Liver (tissue), 9 donors: ENCODE results near the gene ADGRV1. TPM values are rescaled to one million over a fixed set of nuclear protein-coding genes. Genes with fewer than 3 reads are reported as not detected.

Source experiments
- DNase-seq: peaks from one replicate; pipeline ENCODE4 v3.0.0-alpha.2; 2017; ENCODE audit warnings: low spot score
- H3K27ac ChIP-seq, 2 donors: one replicate each; pipeline ENCODE4 v1.7.0; 2013; ENCODE audit warnings: inconsistent platforms in 2 of 2, low read length in 2 of 2, control low read depth in 1 of 2, low read depth in 1 of 2, mild to moderate bottlenecking in 1 of 2
- H3K27me3 ChIP-seq, 4 donors: one replicate each; pipeline versions ENCODE4 v1.6.1 to v1.7.0; 2013; ENCODE audit warnings: low read length in 3 of 4, inconsistent platforms in 1 of 4, mild to moderate bottlenecking in 1 of 4, moderate library complexity in 1 of 4; ENCODE audit not compliant: control insufficient read depth in 4 of 4, insufficient read depth in 4 of 4
- H3K36me3 ChIP-seq, 4 donors: one replicate each; pipeline versions ENCODE4 v1.6.1 to v1.7.0; 2013; ENCODE audit warnings: low read length in 3 of 4, mild to moderate bottlenecking in 3 of 4, low read depth in 1 of 4, moderate library complexity in 1 of 4; ENCODE audit not compliant: control insufficient read depth in 4 of 4, insufficient read depth in 3 of 4
- H3K4me1 ChIP-seq, 4 donors: one replicate each; pipeline versions ENCODE4 v1.6.1 to v1.7.0; 2013; ENCODE audit warnings: low read length in 3 of 4, mild to moderate bottlenecking in 3 of 4, moderate library complexity in 1 of 4; ENCODE audit not compliant: control insufficient read depth in 4 of 4, insufficient read depth in 4 of 4
- H3K4me3 ChIP-seq, 3 donors: one replicate each; pipeline versions ENCODE4 v1.6.1 to v1.7.0; 2013; ENCODE audit warnings: low read length in 3 of 3, control low read depth in 1 of 3, low read depth in 1 of 3, mild to moderate bottlenecking in 1 of 3
- H3K9ac ChIP-seq, 2 donors: one replicate each; pipeline ENCODE4 v1.7.0; 2013; ENCODE audit warnings: low read length in 2 of 2, mild to moderate bottlenecking in 2 of 2, moderate library complexity in 2 of 2, control low read depth in 1 of 2, low read depth in 1 of 2
- H3K9me3 ChIP-seq, 4 donors: one replicate each; pipeline versions ENCODE4 v1.6.1 to v1.7.0; 2013; ENCODE audit warnings: low read length in 3 of 4; ENCODE audit not compliant: control insufficient read depth in 4 of 4
- ATF3 ChIP-seq: IDR thresholded peaks from 2 replicates; pipeline ENCODE4 v1.6.1; 2016; ENCODE audit warnings: antibody characterized with exemption
- EGR1 ChIP-seq, 2 donors: IDR thresholded peaks; 2 replicates each; pipeline ENCODE4 v1.6.1; 2016 to 2018; ENCODE audit warnings: antibody characterized with exemption in 2 of 2, low read depth in 2 of 2
- FOXA1 ChIP-seq: IDR thresholded peaks from 2 replicates; pipeline ENCODE4 v1.6.1; 2016; ENCODE audit warnings: antibody characterized with exemption
- FOXA2 ChIP-seq: IDR thresholded peaks from 2 replicates; pipeline ENCODE4 v1.6.1; 2016; ENCODE audit warnings: antibody characterized with exemption
- GABPA ChIP-seq, 2 donors: IDR thresholded peaks in 1 of 2; conservative IDR thresholded peaks in 1 of 2; 2 replicates each; pipeline ENCODE4 v1.6.1; 2016; ENCODE audit warnings: antibody characterized with exemption in 2 of 2, mild to moderate bottlenecking in 1 of 2, moderate library complexity in 1 of 2
- HNF4A ChIP-seq, 2 donors: conservative IDR thresholded peaks; 2 replicates each; pipeline ENCODE4 v1.6.1; 2016; ENCODE audit warnings: antibody characterized with exemption in 2 of 2, mild to moderate bottlenecking in 2 of 2
- HNF4G ChIP-seq: IDR thresholded peaks from 2 replicates; pipeline ENCODE4 v1.6.1; 2016; ENCODE audit warnings: antibody characterized with exemption
- JUND ChIP-seq, 2 donors: IDR thresholded peaks; 2 replicates each; pipeline ENCODE4 v1.6.1; 2016; ENCODE audit warnings: antibody characterized with exemption in 2 of 2
- NR2F2 ChIP-seq: IDR thresholded peaks from 2 replicates; pipeline ENCODE4 v1.6.1; 2016; ENCODE audit warnings: antibody characterized with exemption
- RAD21 ChIP-seq, 2 donors: IDR thresholded peaks; 2 replicates each; pipeline ENCODE4 v1.6.1; 2016; ENCODE audit warnings: antibody characterized with exemption in 2 of 2, mild to moderate bottlenecking in 2 of 2
- RXRA ChIP-seq, 2 donors: IDR thresholded peaks; 2 replicates each; pipeline ENCODE4 v1.6.1; 2017 to 2018; ENCODE audit warnings: antibody characterized with exemption in 2 of 2, mild to moderate bottlenecking in 1 of 2
- SP1 ChIP-seq: IDR thresholded peaks from 2 replicates; pipeline ENCODE4 v1.6.1; 2018; ENCODE audit warnings: antibody characterized with exemption, mild to moderate bottlenecking
- TAF1 ChIP-seq: conservative IDR thresholded peaks from 2 replicates; pipeline ENCODE4 v1.6.1; 2016; ENCODE audit warnings: antibody characterized with exemption, mild to moderate bottlenecking
- YY1 ChIP-seq: IDR thresholded peaks from 2 replicates; pipeline ENCODE4 v1.6.1; 2016; ENCODE audit warnings: antibody characterized with exemption, mild to moderate bottlenecking
- WGBS: extraction: QIAGEN DNeasy Blood & Tissue Kit; methylation state at CpG from one replicate; pipeline ENCODE4 v1.1.7; 2013; 5-methylcytosine and 5-hydroxymethylcytosine counted together
- polyA plus RNA-seq, 2 donors: library from polyadenylated mRNA; stranded (reverse) in 1 of 2; unstranded in 1 of 2; fragments of 200-250 nt in 1 of 2; fragments of >200 nt in 1 of 2; fragmentation: Nextera tagmentation in 1 of 2; extraction: Ambion mirVana in 1 of 2; gene quantifications; one replicate each; pipeline versions ENCODE4 v1.2.1 to v1.2.3, GENCODE V29; 2013 to 2015
- total RNA-seq, 2 donors: library from RNA; depleted of rRNA; stranded (reverse); fragments of >200 nt; gene quantifications; one replicate each; pipeline ENCODE4 v1.2.3, GENCODE V29; 2014
- TF ChIP-seq, protein P1 (sequence below): IDR thresholded peaks from 2 replicates; pipeline ENCODE4 v1.6.1; 2016; ENCODE audit warnings: antibody characterized with exemption
- TF ChIP-seq, protein P2 (sequence below): IDR thresholded peaks from 2 replicates; pipeline ENCODE4 v1.6.1; 2016; ENCODE audit warnings: antibody characterized with exemption, mild to moderate bottlenecking
- TF ChIP-seq, protein P3 (sequence below): fragments of 150-350 bp; IDR thresholded peaks from 2 replicates; pipeline ENCODE4 v1.5.1; 2017; ENCODE audit warnings: improper control_type of control experiment, low read depth, low read length; ENCODE audit not compliant: missing input control
- TF ChIP-seq, protein P4 (sequence below): IDR thresholded peaks from 2 replicates; pipeline ENCODE4 v1.6.1; 2016; ENCODE audit warnings: antibody characterized with exemption
- donor health status: healthy.
- donor health status: healthy.
- donor health status: healthy.
- donor health status: healthy.
- donor health status: healthy.

The ADGRV1 gene
- total and polyA plus RNA-seq, 4 donors, result 5.1 to 15.5 (median 9.6) TPM

DNA sequence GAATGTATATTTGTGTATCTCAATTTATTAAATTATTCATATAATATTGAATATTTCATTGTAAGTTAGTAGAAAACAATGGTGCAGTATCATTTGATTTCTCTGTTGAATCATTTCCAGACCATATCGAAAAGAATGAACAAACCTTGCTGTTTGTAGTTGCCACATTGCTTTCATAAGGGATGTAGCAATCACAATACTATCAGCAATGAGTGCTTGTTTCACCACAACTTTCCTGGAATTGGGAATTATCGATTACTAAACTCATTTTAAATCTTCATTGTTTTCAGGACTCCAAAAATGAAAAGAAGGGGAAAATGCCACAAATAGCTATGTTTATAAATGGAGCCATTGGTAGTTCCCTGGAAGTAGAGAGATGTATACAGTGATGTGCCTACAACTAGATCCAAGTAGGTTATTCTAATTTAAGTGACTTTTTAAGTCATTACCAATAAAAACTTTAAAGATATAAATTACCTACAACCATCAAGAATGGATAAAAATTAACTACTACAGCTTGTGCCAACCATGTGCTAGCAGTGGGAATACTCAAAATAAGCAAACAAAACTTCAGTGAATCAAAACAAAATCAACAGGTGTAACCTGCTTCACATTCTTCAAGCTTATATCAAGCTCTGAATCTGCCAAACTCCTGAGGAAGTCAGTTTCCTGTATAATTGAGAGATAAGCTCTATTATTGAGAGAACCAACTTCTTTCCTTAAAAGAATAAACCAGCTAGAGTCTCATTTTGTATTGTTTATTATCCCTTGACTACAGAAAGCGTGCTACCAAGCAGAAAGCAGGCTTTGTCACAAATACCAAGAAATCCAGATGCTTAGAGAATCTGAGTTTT lies 358.6 kb downstream of the ADGRV1 start:
- peaks cover 3 to 42% (median 19%) of the 10 kb centered on the region in 4 donors for H3K4me1 ChIP-seq
- H3K4me3 ChIP-seq, result no peak overlapping the region
- 36% methylated on average over 3 of the region's 3 CpGs for WGBS
- TF ChIP-seq FOXA2 (peak; percentile 13), YY1 (peak; percentile 75), JUND (IDR thresholded peaks at IDR 0.05) (peak in 1 of 2 donors; percentile 45), RXRA (IDR thresholded peaks at IDR 0.05) (peak; percentile 74 to 84), RAD21 (IDR thresholded peaks at IDR 0.05) (peak; percentile 38 to 39), ATF3 (peak; percentile 74), HNF4G (no peak), SP1 (peak; percentile 80), TAF1 (peak; percentile 39), HNF4A (conservative IDR thresholded peaks at IDR 0.05) (peak; percentile 62 to 74), FOXA1 (no peak), EGR1 (IDR thresholded peaks at IDR 0.05; ENCODE audit: low read depth in 2 of 2) (peak in 1 of 2 donors; percentile 33), NR2F2 (no peak), GABPA (IDR thresholded peaks at IDR 0.05 in 1 of 2, conservative IDR thresholded peaks at IDR 0.05 in 1 of 2) (no peak)
- TF ChIP-seq, protein P1, sequence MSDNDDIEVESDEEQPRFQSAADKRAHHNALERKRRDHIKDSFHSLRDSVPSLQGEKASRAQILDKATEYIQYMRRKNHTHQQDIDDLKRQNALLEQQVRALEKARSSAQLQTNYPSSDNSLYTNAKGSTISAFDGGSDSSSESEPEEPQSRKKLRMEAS, result peak; percentile 73
- TF ChIP-seq, protein P2, sequence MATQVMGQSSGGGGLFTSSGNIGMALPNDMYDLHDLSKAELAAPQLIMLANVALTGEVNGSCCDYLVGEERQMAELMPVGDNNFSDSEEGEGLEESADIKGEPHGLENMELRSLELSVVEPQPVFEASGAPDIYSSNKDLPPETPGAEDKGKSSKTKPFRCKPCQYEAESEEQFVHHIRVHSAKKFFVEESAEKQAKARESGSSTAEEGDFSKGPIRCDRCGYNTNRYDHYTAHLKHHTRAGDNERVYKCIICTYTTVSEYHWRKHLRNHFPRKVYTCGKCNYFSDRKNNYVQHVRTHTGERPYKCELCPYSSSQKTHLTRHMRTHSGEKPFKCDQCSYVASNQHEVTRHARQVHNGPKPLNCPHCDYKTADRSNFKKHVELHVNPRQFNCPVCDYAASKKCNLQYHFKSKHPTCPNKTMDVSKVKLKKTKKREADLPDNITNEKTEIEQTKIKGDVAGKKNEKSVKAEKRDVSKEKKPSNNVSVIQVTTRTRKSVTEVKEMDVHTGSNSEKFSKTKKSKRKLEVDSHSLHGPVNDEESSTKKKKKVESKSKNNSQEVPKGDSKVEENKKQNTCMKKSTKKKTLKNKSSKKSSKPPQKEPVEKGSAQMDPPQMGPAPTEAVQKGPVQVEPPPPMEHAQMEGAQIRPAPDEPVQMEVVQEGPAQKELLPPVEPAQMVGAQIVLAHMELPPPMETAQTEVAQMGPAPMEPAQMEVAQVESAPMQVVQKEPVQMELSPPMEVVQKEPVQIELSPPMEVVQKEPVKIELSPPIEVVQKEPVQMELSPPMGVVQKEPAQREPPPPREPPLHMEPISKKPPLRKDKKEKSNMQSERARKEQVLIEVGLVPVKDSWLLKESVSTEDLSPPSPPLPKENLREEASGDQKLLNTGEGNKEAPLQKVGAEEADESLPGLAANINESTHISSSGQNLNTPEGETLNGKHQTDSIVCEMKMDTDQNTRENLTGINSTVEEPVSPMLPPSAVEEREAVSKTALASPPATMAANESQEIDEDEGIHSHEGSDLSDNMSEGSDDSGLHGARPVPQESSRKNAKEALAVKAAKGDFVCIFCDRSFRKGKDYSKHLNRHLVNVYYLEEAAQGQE, result peak; percentile 49
- TF ChIP-seq, protein P3, sequence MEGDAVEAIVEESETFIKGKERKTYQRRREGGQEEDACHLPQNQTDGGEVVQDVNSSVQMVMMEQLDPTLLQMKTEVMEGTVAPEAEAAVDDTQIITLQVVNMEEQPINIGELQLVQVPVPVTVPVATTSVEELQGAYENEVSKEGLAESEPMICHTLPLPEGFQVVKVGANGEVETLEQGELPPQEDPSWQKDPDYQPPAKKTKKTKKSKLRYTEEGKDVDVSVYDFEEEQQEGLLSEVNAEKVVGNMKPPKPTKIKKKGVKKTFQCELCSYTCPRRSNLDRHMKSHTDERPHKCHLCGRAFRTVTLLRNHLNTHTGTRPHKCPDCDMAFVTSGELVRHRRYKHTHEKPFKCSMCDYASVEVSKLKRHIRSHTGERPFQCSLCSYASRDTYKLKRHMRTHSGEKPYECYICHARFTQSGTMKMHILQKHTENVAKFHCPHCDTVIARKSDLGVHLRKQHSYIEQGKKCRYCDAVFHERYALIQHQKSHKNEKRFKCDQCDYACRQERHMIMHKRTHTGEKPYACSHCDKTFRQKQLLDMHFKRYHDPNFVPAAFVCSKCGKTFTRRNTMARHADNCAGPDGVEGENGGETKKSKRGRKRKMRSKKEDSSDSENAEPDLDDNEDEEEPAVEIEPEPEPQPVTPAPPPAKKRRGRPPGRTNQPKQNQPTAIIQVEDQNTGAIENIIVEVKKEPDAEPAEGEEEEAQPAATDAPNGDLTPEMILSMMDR, result no peak
- TF ChIP-seq, protein P4, sequence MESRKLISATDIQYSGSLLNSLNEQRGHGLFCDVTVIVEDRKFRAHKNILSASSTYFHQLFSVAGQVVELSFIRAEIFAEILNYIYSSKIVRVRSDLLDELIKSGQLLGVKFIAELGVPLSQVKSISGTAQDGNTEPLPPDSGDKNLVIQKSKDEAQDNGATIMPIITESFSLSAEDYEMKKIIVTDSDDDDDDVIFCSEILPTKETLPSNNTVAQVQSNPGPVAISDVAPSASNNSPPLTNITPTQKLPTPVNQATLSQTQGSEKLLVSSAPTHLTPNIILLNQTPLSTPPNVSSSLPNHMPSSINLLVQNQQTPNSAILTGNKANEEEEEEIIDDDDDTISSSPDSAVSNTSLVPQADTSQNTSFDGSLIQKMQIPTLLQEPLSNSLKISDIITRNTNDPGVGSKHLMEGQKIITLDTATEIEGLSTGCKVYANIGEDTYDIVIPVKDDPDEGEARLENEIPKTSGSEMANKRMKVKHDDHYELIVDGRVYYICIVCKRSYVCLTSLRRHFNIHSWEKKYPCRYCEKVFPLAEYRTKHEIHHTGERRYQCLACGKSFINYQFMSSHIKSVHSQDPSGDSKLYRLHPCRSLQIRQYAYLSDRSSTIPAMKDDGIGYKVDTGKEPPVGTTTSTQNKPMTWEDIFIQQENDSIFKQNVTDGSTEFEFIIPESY, result peak; percentile 78
- H3K36me3 ChIP-seq, result no peaks in the 10 kb centered on the region
- no peaks in the 10 kb centered on the region for H3K27me3 ChIP-seq
- peak overlapping the region in 1 of 2 donors; percentile 85 for H3K9ac ChIP-seq
- no peak for DNase-seq
- H3K27ac ChIP-seq, result peak overlapping the region; percentile 86 to 98
- H3K9me3 ChIP-seq, result no peaks in the 10 kb centered on the region
